Mesenchymal stem cell (in vitro differentiated cells and primary cell): ENCODE results near the gene NUTM2D.
"Not testable (repeated sequence)": the region's sequence is repeated elsewhere in the genome, so short reads cannot be mapped to it uniquely, and the experiment has no call there.

Experiments used
- DNase-seq: peaks from one replicate; pipeline ENCODE4 v3.0.0-alpha.2; 2013
- H2AFZ ChIP-seq: one replicate; pipeline ENCODE4 v1.6.1; 2013; ENCODE audit warnings: low read depth, mild to moderate bottlenecking, control low read depth, inconsistent platforms, low read length, moderate library complexity
- H2AK5ac ChIP-seq: 2 replicates; pipeline ENCODE4 v1.6.1; 2013; ENCODE audit warnings: low read length, moderate library complexity, mild to moderate bottlenecking, inconsistent platforms; ENCODE audit not compliant: severe bottlenecking
- H2BK120ac ChIP-seq: one replicate; pipeline ENCODE4 v1.6.1; 2013; ENCODE audit warnings: low read depth, mild to moderate bottlenecking, inconsistent platforms, low read length, moderate library complexity
- H2BK12ac ChIP-seq, 2 experiments: one replicate each; pipeline ENCODE4 v1.6.1; 2013; ENCODE audit warnings: inconsistent platforms in 2 of 2, low read length in 2 of 2, mild to moderate bottlenecking in 2 of 2, moderate library complexity in 2 of 2, control low read depth in 1 of 2
- H2BK15ac ChIP-seq: one replicate; pipeline ENCODE4 v1.6.1; 2013; ENCODE audit warnings: mild to moderate bottlenecking, low read depth, inconsistent platforms; ENCODE audit not compliant: poor library complexity, severe bottlenecking
- H2BK5ac ChIP-seq: 2 replicates; pipeline ENCODE4 v1.6.1; 2013; ENCODE audit warnings: low read depth, mild to moderate bottlenecking, low read length, control low read depth, inconsistent platforms; ENCODE audit not compliant: poor library complexity, severe bottlenecking
- H3K14ac ChIP-seq, 2 experiments: one replicate each; pipeline ENCODE4 v1.6.1; 2013; ENCODE audit warnings: inconsistent platforms in 2 of 2, low read length in 2 of 2, control low read depth in 1 of 2, mild to moderate bottlenecking in 1 of 2, moderate library complexity in 1 of 2
- H3K18ac ChIP-seq, 2 experiments: one replicate each; pipeline ENCODE4 v1.6.1; 2013; ENCODE audit warnings: inconsistent platforms in 2 of 2, low read length in 2 of 2, control low read depth in 1 of 2, low read depth in 1 of 2, mild to moderate bottlenecking in 1 of 2
- H3K23ac ChIP-seq, 2 experiments: one replicate each; pipeline ENCODE4 v1.6.1; 2013; ENCODE audit warnings: inconsistent platforms in 2 of 2, low read length in 2 of 2, mild to moderate bottlenecking in 2 of 2, moderate library complexity in 2 of 2, control low read depth in 1 of 2
- H3K27ac ChIP-seq: 2 replicates; pipeline ENCODE4 v1.5.1; 2013; ENCODE audit warnings: mild to moderate bottlenecking, moderate library complexity, low read length, control low read depth, inconsistent platforms; ENCODE audit not compliant: poor library complexity, severe bottlenecking
- H3K27me3 ChIP-seq, 2 experiments: 2 replicates each; pipeline versions ENCODE4 v1.6.1 to v1.7.0; 2013; ENCODE audit warnings: low read length in 2 of 2, mild to moderate bottlenecking in 2 of 2, moderate library complexity in 2 of 2, control low read depth in 1 of 2, inconsistent platforms in 1 of 2; ENCODE audit not compliant: control insufficient read depth in 1 of 2, insufficient read depth in 1 of 2
- H3K36me3 ChIP-seq, 2 experiments: 2 replicates each; pipeline versions ENCODE4 v1.6.1 to v1.7.0; 2013; ENCODE audit warnings: low read length in 2 of 2, control low read depth in 1 of 2, inconsistent platforms in 1 of 2, low read depth in 1 of 2, mild to moderate bottlenecking in 1 of 2; ENCODE audit not compliant: insufficient read depth in 2 of 2, control insufficient read depth in 1 of 2
- H3K4ac ChIP-seq, 2 experiments: one replicate each; pipeline ENCODE4 v1.6.1; 2013; ENCODE audit warnings: inconsistent platforms in 2 of 2, low read length in 2 of 2, mild to moderate bottlenecking in 2 of 2, moderate library complexity in 2 of 2, control low read depth in 1 of 2, low read depth in 1 of 2
- H3K4me1 ChIP-seq: 2 replicates; pipeline ENCODE4 v1.6.1; 2013; ENCODE audit warnings: low read depth, low read length, control low read depth; ENCODE audit not compliant: control insufficient read depth, insufficient read depth
- H3K4me2 ChIP-seq: 2 replicates; pipeline ENCODE4 v1.6.1; 2013; ENCODE audit warnings: low read length, mild to moderate bottlenecking, inconsistent platforms; ENCODE audit not compliant: poor library complexity, severe bottlenecking
- H3K4me3 ChIP-seq, 2 experiments: 2 replicates each; pipeline versions ENCODE4 v1.5.1 to v1.7.0; 2013; ENCODE audit warnings: low read length in 2 of 2, mild to moderate bottlenecking in 2 of 2, control low read depth in 1 of 2, low read depth in 1 of 2; ENCODE audit not compliant: insufficient read depth in 1 of 2
- H3K79me1 ChIP-seq: replicated peaks from 2 replicates; pipeline ENCODE4 v1.6.1; 2013; ENCODE audit warnings: mild to moderate bottlenecking, control low read depth, low read length, inconsistent platforms; ENCODE audit not compliant: poor library complexity, severe bottlenecking
- H3K9ac ChIP-seq: 2 replicates; pipeline ENCODE4 v1.7.0; 2013; ENCODE audit warnings: mild to moderate bottlenecking, low read length, moderate library complexity
- H3K9me3 ChIP-seq: 2 replicates; pipeline ENCODE4 v1.7.0; 2013; ENCODE audit warnings: mild to moderate bottlenecking, low read length; ENCODE audit not compliant: control insufficient read depth
- H4K8ac ChIP-seq: one replicate; pipeline ENCODE4 v1.6.1; 2013; ENCODE audit warnings: inconsistent platforms, mild to moderate bottlenecking, low read length, moderate library complexity
- H4K91ac ChIP-seq: one replicate; pipeline ENCODE4 v1.6.1; 2013; ENCODE audit warnings: mild to moderate bottlenecking, low read length, inconsistent platforms
- WGBS: methylation state at CpG from one replicate; pipeline ENCODE4 v1.1.7; 2013; ENCODE audit warnings: mixed read lengths; 5-methylcytosine and 5-hydroxymethylcytosine counted together

NUTM2D gene

GRCh38 chr10:87313649-87314359 is 43.7 kb upstream of the NUTM2D start:
- H3K4me1 ChIP-seq, H3K4ac ChIP-seq, H3K14ac ChIP-seq, H2BK5ac ChIP-seq, H4K91ac ChIP-seq, H3K4me2 ChIP-seq, H2BK15ac ChIP-seq, H3K9me3 ChIP-seq, H3K23ac ChIP-seq, H2AK5ac ChIP-seq, H3K27ac ChIP-seq, H3K36me3 ChIP-seq, H3K79me1 ChIP-seq, H2BK12ac ChIP-seq, H3K4me3 ChIP-seq, H3K18ac ChIP-seq, DNase-seq, H3K27me3 ChIP-seq, H3K9ac ChIP-seq, H4K8ac ChIP-seq, H2BK120ac ChIP-seq, H2AFZ ChIP-seq: not testable (repeated sequence)
- 63% methylated on average over 3 of the region's 3 CpGs for WGBS

DNA sequence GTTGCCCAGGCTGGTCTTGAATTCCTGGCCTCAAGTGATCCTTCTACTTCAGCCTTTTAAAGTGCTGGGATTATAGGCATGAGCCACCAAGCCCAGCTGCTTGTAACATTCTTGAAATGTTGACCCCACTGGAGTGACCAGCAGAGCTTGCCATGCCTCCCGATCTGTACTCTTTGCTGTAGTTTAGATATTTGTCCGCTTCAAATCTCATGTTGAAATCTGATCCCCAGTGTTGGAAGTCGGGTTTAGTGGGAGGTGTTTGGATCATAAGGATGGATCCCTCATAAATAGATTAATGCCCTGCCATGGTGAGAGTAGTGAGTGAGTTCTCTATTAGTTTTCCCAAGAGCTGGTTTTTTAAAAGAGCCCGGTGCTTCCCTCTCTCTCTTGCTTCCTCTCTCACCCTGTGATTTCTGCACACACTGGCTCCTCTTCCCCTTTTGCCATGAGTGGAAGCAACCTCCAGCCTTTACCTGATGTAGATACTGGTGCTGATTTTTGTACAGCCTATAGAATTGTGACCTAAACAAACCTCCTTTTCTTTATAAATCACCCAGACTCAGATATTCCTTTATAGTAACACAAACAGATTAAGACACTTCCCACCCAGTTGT is 43.1 kb upstream of the NUTM2D start:
- not testable (repeated sequence) for H3K4me3 ChIP-seq, H4K8ac ChIP-seq, H3K4me1 ChIP-seq, H3K9ac ChIP-seq, H3K27ac ChIP-seq, H3K18ac ChIP-seq, H2AFZ ChIP-seq, H2BK15ac ChIP-seq, H2BK5ac ChIP-seq, H3K14ac ChIP-seq, H3K36me3 ChIP-seq, H4K91ac ChIP-seq, H3K4me2 ChIP-seq, H3K23ac ChIP-seq, H3K9me3 ChIP-seq, H2BK120ac ChIP-seq, H2AK5ac ChIP-seq, H3K27me3 ChIP-seq, H2BK12ac ChIP-seq, H3K4ac ChIP-seq, DNase-seq, H3K79me1 ChIP-seq
- no CpG with 5 or more reads among the region's 4 CpGs for WGBS

GRCh38 chr10:87321505-87321904 is 36.0 kb upstream of the NUTM2D start:
- not testable (repeated sequence) for H4K8ac ChIP-seq, DNase-seq, H3K9me3 ChIP-seq, H3K27me3 ChIP-seq, H2BK15ac ChIP-seq, H3K18ac ChIP-seq, H3K27ac ChIP-seq, H3K36me3 ChIP-seq, H2AK5ac ChIP-seq, H3K9ac ChIP-seq, H2BK12ac ChIP-seq, H2AFZ ChIP-seq, H4K91ac ChIP-seq, H3K23ac ChIP-seq, H2BK120ac ChIP-seq, H3K4me2 ChIP-seq, H2BK5ac ChIP-seq, H3K4me3 ChIP-seq, H3K79me1 ChIP-seq, H3K4ac ChIP-seq, H3K4me1 ChIP-seq, H3K14ac ChIP-seq
- WGBS: 100% methylated on average over 1 of the region's 1 CpG

DNA sequence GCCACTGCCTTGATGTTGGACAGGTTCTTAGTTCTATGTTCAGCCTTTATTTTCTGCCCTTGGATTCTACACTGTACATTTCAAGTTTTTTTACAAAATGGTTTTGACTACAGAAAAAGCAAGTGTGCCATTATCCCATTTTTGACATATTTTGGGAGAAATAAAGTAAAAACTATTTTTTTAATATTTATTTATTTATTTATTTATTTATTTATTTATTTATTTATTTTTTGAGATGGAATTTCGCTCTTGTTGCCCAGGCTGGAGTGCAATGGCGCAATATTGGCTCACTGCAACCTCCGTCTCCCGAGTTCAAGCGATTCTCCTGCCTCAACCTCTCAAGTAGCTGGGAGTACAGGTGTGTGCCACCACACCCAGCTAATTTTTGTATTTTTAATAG is 33.0 kb upstream of the NUTM2D start:
- H3K79me1 ChIP-seq, H4K91ac ChIP-seq, H3K9me3 ChIP-seq, H2BK5ac ChIP-seq, H3K23ac ChIP-seq, H3K36me3 ChIP-seq, H4K8ac ChIP-seq, H2BK120ac ChIP-seq, H3K4me3 ChIP-seq, H3K27me3 ChIP-seq, H3K18ac ChIP-seq, H3K14ac ChIP-seq, H3K27ac ChIP-seq, H2BK12ac ChIP-seq, H2AFZ ChIP-seq, H2BK15ac ChIP-seq, H3K4ac ChIP-seq, H3K9ac ChIP-seq, H2AK5ac ChIP-seq, H3K4me2 ChIP-seq, H3K4me1 ChIP-seq, DNase-seq: not testable (repeated sequence)
- no CpG with 5 or more reads among the region's 5 CpGs for WGBS
